ENCODE data around the gene C3orf80. TPM values are rescaled to one million over a fixed set of nuclear protein-coding genes. Genes with fewer than 3 reads are reported as not detected.

C3orf80 gene
- polyA plus RNA-seq, 1 donor (not counting 4 experiments of a cell fraction or from before 2014, with no cell fraction given): not detected

DNA sequence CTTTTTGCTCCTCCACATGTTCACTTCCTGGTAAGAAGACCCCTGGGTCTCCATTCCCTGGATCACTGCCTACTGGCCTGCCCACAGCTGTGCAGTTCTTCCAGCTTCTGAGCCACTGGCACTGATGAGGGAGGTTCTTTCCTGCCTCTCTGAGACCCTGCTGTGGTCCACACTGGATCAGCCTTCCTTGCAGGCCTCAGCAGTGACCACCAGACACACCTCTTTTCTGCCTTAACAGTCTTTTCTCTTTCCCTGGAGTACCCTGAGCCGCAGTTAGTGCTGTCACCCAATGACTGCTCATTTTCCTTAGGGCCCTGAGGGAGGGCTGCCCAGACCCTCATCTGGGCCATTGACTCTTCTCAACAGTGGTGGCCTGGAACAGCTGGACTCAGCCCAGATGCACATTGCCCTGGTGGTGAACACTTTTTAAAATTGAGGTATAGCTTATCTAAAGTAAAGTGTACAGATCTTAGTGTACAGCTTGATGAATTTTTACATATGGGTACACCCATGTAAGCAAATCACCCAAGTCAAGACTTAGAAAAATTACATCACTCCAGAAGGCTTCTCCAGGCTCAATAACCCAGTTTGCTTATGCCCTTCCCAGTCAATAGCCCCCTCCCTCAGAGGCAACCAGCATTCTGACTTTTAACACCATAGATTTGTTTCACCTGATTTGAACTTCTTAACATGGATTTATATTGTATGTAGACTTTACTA is 32.8 kb upstream of the C3orf80 start:
- Histone ChIP-seq H3K4me1 (ENCODE audit: control insufficient read depth, extremely low read depth, insufficient read depth, low read length) (no peaks in the 10 kb centered on the region), H3K9me3 (ENCODE audit: control insufficient read depth, low read depth, low read length) (no peaks in the 10 kb centered on the region), H3K9ac (ENCODE audit: control insufficient read depth, extremely low read depth, insufficient read depth, low read length) (no peak overlapping the region), H2AFZ (ENCODE audit: control insufficient read depth, low read length) (no peak overlapping the region), H3K79me2 (ENCODE audit: control insufficient read depth, insufficient read depth, low read length) (no peaks in the 10 kb centered on the region), H3K27me3 (ENCODE audit: control insufficient read depth, extremely low read depth, insufficient read depth, low read length) (no peaks in the 10 kb centered on the region), H3K9me1 (ENCODE audit: control insufficient read depth, extremely low read depth, insufficient read depth, low read length) (no peaks in the 10 kb centered on the region), H3K4me2 (ENCODE audit: control insufficient read depth, extremely low read depth, insufficient read depth, low read depth, low read length) (no peak overlapping the region), H3K4me3 (ENCODE audit: control insufficient read depth in 2 of 3, extremely low read depth in 1 of 3, insufficient read depth in 2 of 3, low read depth in 1 of 3, low read length in 3 of 3) (no peak overlapping the region), H3K27ac (ENCODE audit: control insufficient read depth, insufficient read depth, low read length) (no peak overlapping the region), H3K36me3 (ENCODE audit: control insufficient read depth in 2 of 2, extremely low read depth in 1 of 2, insufficient read depth in 2 of 2, low read length in 2 of 2) (no peaks in the 10 kb centered on the region), H4K20me1 (ENCODE audit: control insufficient read depth, extremely low read depth, insufficient read depth, low read length) (no peaks in the 10 kb centered on the region)
- dilution Hi-C loops (cut with MboI; ENCODE audit: extremely low pct_ligation_motif_present, low sequenced_read_pairs): no loop called here
- DNase-seq (ENCODE audit: low read depth, low spot score): no peak
- TF ChIP-seq, protein P1, sequence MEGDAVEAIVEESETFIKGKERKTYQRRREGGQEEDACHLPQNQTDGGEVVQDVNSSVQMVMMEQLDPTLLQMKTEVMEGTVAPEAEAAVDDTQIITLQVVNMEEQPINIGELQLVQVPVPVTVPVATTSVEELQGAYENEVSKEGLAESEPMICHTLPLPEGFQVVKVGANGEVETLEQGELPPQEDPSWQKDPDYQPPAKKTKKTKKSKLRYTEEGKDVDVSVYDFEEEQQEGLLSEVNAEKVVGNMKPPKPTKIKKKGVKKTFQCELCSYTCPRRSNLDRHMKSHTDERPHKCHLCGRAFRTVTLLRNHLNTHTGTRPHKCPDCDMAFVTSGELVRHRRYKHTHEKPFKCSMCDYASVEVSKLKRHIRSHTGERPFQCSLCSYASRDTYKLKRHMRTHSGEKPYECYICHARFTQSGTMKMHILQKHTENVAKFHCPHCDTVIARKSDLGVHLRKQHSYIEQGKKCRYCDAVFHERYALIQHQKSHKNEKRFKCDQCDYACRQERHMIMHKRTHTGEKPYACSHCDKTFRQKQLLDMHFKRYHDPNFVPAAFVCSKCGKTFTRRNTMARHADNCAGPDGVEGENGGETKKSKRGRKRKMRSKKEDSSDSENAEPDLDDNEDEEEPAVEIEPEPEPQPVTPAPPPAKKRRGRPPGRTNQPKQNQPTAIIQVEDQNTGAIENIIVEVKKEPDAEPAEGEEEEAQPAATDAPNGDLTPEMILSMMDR (optimal IDR thresholded peaks at IDR 0.05 in 1 of 3, IDR thresholded peaks at IDR 0.05 in 1 of 3, conservative IDR thresholded peaks at IDR 0.05 in 1 of 3; ENCODE audit: extremely low read depth in 1 of 3, insufficient read depth in 2 of 3, low read length in 3 of 3): no peak
- TF ChIP-seq EZH2 (IDR thresholded peaks at IDR 0.05; ENCODE audit: low read length): no peak
- FAIRE-seq: no peak

DNA sequence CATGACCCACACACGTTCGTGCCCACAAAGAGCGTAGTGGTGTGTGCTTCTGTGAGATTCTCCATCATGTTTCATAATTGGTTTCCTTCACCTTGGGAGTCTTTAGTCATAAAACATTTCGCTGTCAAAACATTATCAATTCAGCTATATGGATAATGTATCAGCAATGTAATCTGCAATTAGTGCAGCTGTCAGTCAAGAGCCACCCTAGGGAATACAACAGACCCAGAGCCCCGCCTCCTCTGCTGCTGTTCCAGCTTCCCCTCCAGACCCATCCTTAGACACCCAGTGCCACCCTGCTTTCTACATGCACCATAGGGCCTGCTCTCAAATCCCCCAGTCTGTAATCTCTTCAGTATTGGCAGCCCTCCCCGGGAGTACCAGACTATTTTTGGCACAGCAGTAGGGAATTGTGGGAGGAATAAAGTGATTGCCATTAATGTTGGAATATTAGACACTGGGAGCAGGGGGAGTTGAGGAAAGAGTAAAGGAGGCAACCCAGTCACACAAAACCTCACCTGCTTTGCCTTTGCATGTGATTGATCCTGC is 31.5 kb upstream of the C3orf80 start:
- no peak overlapping the region for H2AFZ ChIP-seq (ENCODE audit: control insufficient read depth, low read length)
- H3K4me1 ChIP-seq (ENCODE audit: control insufficient read depth, extremely low read depth, insufficient read depth, low read length): no peaks in the 10 kb centered on the region
- no peaks in the 10 kb centered on the region for H4K20me1 ChIP-seq (ENCODE audit: control insufficient read depth, extremely low read depth, insufficient read depth, low read length)
- no peaks in the 10 kb centered on the region for H3K27me3 ChIP-seq (ENCODE audit: control insufficient read depth, extremely low read depth, insufficient read depth, low read length)
- no peaks in the 10 kb centered on the region for H3K9me3 ChIP-seq (ENCODE audit: control insufficient read depth, low read depth, low read length)
- no peaks in the 10 kb centered on the region for H3K36me3 ChIP-seq (ENCODE audit: control insufficient read depth in 2 of 2, extremely low read depth in 1 of 2, insufficient read depth in 2 of 2, low read length in 2 of 2)
- H3K9me1 ChIP-seq (ENCODE audit: control insufficient read depth, extremely low read depth, insufficient read depth, low read length): no peaks in the 10 kb centered on the region
- TF ChIP-seq, protein P1 (optimal IDR thresholded peaks at IDR 0.05 in 1 of 3, IDR thresholded peaks at IDR 0.05 in 1 of 3, conservative IDR thresholded peaks at IDR 0.05 in 1 of 3; ENCODE audit: extremely low read depth in 1 of 3, insufficient read depth in 2 of 3, low read length in 3 of 3): no peak
- no peak for TF ChIP-seq EZH2 (IDR thresholded peaks at IDR 0.05; ENCODE audit: low read length)
- H3K79me2 ChIP-seq (ENCODE audit: control insufficient read depth, insufficient read depth, low read length): no peaks in the 10 kb centered on the region
- DNase-seq (ENCODE audit: low read depth, low spot score) (no peak), FAIRE-seq (no peak)
- no peak overlapping the region for H3K4me2 ChIP-seq (ENCODE audit: control insufficient read depth, extremely low read depth, insufficient read depth, low read depth, low read length)
- no peak overlapping the region for H3K27ac ChIP-seq (ENCODE audit: control insufficient read depth, insufficient read depth, low read length)
- H3K9ac ChIP-seq (ENCODE audit: control insufficient read depth, extremely low read depth, insufficient read depth, low read length): no peak overlapping the region
- no peak overlapping the region for H3K4me3 ChIP-seq (ENCODE audit: control insufficient read depth in 2 of 3, extremely low read depth in 1 of 3, insufficient read depth in 2 of 3, low read depth in 1 of 3, low read length in 3 of 3)
- dilution Hi-C loops (cut with MboI; ENCODE audit: extremely low pct_ligation_motif_present, low sequenced_read_pairs): no loop called here
